Endometrial microvascular endothelial cells (primary cell): ENCODE measurements around the gene LHFPL2. TPM values are rescaled to one million over a fixed set of nuclear protein-coding genes. Genes with fewer than 3 reads are reported as not detected.

Experiments used
- in situ Hi-C: cut with HindIII; loops from 2 replicates; pipeline ENCODE4 v1.10.0; 2017; ENCODE audit warnings: low sequenced_read_pairs, low pct_unique_long_range_greater_than_20kb; ENCODE audit errors: inconsistent ontology term
- total RNA-seq: library from RNA; depleted of rRNA; stranded (reverse); fragments of >200 nt; gene quantifications from one replicate; pipeline ENCODE4 v1.2.3, GENCODE V29; 2015; ENCODE audit errors: inconsistent ontology term

Gene LHFPL2
- total RNA-seq, 1 donor from 2014 or later: 31.5 TPM

DNA sequence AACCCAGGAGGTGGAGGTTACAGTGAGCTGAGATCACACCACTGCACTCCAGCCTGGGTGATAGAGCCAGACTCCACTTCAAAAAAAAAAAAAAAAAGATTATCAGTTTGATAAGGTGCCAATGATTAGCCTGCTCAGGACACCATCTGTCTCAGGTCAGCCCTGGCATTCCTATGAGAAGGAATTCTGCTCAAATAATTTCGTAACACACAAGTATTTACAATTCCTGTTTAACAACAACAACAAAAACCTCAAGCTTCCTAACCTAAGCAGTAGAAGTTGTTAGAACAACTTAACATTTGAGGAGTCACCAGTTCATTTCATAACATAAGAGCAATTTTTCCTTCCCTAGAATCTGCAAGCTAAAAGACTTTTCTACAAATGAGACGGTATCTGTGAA is 85.0 kb downstream of the LHFPL2 start:
- in situ Hi-C loops: no loop called here

DNA sequence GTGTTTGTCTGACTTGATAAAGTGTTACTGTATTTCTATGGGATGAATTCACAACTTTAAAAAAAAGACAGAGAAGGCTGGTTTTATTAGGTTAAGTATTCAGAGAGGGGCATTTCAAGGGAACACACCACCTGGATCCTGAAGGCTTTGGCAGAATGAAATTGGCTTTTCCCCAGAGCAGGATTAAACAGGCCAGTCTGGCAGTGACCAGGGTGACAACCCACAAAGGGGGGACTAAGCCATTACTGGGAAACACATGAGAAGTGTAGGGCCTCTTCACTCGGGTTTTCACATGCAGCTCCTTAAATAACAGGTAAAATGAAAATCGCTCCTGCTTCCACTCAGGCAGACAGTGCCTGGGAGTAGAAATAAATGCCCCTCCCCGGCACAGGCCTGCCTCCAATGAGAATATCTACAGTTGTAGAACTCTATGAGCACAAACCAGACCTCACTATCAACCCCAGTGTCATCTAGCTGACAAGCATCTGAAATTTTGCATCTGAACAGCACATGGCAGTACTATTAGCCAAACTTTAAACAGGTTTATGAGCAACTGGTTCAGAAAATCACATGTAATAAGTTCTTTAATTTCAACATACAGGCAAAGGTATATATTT is 85.8 kb downstream of the LHFPL2 start:
- in situ Hi-C loops: no loop called here

DNA sequence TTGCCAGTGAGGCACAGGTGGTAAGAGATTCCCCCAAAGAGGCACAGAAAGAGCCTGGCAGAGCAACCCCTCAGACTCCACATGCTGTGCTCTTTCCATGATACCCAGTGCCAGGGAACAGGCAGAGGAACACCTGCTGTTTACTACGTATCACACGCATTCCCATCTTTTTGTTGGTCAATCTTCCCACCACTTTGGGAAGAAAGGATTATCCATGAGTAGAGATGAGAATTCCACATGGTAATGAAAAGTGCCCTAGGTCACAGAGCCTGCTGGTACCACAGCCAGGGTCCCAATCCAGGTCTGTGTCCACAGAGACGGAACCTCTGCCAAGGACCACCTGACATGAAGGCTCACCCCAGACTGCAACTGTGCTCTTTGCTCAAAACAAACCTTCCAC is 86.6 kb downstream of the LHFPL2 start:
- in situ Hi-C loops: no loop called here

DNA sequence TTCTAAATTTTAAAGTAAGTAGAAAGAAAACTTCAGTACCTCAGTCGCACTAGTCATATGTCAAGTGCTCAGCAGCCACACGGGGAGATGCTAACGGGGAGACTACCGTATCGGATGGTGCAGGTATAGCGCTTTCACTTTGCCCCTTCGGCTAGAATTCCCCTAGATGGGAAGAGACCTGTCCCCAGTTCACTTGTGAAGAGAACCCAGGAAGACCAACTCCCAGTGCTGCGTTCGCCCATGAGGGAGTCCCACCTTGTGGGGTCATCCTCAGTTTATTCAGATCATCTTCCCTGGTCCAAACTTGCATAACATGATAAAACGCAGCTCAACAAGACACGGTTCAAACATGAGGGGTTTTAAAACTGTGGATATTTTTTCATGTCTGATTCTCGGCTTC is 87.3 kb downstream of the LHFPL2 start:
- in situ Hi-C loops: no loop called here

DNA sequence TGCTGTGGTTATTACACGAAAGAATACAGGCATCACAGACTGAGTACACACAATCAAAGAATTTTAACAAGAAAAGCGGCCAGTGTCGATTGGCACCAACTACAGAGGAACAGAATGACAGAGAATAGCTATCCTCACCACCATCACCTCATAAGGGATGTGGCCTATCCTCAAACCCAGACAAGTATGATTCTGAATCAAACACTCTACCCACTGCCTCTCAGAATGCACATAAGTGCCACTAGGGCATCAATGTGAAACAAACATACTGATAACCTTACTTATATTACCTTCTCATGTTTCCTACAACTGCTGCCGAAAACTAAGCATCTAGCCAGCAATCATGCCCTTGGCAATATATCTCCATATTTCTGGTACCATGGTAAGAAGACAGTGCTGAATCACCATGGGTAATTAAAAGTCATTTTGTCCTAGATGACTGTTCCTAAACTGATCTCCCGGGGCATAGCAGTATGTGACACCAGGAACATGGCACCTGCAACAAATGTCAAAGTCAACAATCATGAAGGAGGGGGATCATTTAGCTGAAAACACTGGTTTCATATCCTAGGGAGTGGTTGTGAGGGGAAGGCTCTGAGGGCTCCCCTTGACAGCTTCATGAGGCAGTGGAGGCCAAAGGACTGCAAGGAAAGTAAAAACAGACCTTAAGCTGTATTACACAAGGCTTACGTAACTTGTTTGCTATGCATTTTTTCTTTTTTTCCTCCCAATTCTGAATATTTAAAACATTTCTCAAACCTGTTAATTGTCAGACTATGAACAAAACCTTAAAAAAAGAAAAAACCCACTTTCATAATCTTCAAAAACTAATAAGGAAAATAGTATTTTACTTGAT is 88.3 kb downstream of the LHFPL2 start:
- in situ Hi-C loops: no loop called here

DNA sequence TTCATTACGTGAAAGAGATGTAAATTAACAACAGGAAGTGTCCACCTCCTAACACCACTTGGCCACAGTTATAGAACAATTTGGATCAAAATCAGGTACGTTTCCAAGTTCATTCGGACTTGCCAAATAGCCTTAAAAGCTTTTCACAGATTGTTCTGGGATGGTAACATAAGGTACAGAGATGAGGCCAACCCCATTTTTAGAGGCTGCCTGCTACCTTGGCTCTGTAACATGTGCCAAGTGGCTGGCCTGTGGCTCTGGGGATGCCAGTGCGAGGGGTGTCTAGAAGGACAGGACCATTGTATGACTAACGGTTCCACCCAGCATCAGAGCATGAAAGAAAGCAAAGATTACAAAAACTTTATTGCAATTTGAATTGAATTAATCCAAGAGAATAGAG is 91.0 kb downstream of the LHFPL2 start:
- in situ Hi-C loops: no loop called here

DNA sequence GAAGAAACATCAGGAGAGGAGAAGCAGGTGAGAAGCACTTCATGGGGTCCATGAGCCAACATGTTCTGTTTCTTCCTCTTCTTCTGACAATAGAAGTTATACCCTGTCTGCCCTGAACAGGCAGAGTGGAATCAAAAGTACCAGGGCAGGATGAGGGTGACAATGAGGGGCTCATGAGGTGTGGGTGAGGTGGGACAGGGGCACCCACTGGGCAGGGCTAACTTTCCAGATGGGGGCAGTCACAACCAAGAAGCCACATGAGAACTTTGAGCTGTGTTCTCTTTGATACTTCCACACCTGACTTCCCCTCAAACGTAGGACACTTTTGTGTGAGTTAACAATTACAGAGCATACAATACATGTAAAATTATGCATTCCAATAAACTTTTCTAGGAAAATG is 92.7 kb downstream of the LHFPL2 start:
- in situ Hi-C loops: no loop called here

DNA sequence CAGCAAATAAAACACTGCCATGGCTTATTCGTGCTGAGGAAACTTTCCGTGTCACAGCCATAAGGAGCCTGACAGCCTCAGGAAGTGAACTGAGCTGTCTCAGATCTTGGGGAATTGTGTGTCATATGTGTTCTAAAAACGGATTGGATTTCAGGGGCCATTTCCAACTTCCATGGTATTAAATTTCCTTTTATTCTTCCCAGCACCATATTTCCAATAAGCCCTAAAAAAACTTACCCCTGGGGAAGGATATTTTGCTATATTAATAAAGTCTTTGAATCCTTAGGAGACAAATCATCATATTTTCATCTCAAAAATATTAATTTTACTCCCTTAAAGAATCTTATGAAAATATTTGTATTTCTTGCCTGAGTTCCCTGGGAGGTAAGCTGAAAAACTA is 93.9 kb downstream of the LHFPL2 start:
- in situ Hi-C loops: no loop called here

DNA sequence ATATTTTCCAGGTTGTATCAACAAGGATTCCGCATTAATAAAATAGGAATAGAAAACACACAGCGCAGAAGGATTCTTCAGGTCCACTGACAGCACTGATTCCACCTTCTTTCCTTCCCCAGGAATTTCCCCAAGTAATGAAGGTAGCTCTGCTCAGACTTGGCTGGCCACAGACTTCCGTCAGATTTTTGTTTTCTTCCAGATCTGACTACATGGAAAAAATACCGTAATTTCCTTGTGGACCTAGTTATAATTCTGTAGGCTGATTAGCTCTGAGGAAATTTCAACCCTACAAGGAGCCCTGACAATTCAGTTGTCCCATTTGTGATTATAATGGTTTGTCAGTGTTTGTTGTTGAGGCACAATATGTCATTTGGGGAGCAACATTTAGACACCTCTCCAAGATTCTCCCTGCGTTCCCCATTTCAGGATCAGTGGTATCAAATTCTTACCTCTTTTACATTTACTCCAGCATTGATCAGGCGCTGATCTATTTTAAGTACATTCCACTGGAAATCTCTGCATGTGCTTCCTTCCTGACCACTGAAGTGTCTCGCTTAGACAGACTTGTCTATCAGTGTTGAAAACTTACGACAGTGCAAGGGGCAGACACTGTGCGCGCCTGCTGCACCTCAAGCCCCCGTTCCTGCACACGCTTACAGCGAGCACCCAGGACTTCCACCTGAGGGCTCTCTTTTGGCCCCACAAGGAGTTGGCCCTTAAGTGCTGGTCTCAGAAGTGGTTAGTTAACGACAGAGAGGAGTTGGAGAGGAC is 94.8 kb downstream of the LHFPL2 start:
- in situ Hi-C loops: no loop called here

DNA sequence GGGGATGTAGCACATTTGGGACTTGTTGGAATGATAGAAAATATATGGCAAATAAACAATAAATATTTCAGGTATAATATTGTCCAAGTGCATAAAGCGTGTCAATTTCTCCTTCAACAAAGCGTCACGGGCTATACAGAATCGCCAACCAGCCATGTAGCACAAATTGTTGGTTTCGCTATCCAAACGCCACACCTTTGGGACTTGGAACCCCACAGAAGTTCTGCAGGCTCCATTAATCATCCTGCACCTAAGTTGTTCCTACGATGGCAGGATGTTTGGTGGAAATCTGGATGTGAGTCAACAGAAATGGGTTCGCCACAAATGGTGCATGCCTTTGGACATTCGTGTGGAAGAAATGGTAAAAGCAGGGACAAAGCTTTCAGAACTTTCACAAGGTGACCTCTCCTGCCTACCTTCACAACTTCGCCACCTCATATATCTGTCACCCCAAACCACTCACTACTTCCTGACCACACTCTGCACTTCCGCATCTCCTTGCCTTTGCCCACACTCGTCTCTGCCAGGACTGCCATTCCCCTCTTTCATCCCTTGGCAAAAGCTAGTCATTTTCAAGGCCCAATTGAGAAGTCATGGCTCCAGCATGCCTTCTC is 95.7 kb downstream of the LHFPL2 start:
- in situ Hi-C loops: no loop called here

DNA sequence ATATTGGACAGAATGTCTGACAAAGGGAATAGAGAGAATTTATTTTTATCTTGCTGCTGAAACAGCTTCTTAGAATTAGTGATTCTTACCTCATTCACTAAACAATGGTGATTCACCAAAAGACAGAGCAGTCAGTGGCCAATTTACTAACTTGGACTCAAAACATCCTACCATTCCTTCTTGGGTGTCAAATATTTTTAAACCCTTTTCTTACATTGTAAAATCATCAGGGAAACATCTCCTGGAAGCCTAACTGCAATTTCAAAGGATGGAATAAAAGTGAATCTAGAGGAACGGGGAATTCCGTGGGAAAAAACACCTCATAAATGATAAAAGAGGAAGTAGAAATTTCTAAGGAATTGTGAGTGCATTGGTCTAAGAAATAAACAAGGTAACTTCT is 97.7 kb downstream of the LHFPL2 start:
- in situ Hi-C loops: no loop called here

DNA sequence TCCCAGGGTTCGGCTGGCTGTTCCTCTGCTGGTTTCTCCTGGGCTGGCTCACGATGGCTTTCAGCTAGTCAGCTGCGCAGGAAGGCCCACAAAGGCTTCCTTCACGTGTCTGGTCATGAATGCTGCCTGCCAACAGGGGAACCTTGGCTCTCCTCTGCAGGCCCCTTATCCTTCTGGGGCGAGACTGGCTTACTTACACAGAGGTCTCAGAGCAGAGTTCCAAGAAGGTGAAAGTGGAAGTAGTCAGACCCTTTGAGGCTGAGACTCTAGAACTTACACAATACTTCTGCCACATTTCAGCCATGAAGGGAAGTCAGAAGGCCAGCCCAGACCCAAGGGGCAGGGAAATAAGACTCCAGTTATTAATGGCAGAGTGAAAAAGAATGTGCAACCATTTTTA is 99.5 kb downstream of the LHFPL2 start:
- in situ Hi-C loops: no loop called here

DNA sequence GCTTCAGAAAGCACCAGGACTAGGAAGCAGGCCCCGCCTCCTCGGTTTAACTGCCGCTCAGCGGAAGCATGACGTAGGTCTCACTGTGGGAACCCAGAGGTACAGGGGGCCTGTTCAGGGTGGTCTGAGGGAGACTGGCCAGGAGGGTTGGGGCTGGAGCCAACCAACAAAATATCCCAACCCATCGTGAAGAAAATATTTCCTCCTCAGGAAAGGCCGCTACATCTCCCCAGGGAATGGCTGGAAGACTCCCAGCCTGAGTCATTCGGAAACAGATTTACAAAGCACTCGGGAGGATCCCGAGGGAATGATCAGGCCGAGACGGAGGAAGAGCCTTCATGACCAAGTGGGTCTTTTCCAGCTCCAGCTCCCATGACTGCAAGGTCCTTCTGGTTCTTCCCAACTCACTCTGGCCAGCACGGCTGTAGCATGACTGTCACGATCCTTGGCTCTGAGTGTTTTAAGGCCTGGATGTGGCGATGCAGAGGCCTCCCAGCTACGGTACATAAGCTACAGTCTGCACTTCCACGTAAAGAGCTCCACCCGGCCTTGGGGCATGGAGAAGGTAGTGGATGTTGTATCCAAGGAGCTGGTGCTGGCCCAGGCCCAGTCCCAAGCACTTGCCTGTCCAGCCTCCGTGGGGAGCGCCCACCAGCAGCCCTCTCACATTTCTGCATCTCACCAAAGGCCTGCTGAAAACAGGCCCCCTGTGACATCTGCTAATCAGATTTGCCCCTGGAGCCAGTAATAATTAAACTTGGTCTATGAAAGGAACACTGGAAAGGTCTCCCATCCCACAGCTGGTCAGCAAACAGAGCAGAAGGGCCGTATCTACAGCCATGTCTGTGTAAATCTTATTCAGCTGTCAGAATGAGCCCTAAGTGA is 100.6 kb downstream of the LHFPL2 start:
- in situ Hi-C loops: no loop called here

DNA sequence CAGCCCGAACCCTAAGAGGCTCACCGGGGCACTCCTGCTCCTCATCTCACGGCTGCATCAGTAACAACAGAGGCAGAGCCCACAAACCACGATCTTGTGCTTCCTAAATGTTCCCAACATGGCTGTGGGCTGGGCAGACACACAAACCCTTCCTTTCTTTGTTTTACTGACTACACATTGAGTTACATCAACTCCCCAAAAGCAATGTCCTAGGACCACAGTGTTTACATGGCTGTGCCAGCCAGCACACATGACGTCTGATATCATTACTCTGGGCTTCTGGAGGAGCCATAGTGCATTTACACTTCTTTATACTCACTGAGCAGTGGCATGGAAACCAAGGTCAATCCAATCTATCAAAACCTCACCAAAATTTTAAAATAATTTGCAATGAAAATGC is 101.4 kb downstream of the LHFPL2 start:
- in situ Hi-C loops: no loop called here

DNA sequence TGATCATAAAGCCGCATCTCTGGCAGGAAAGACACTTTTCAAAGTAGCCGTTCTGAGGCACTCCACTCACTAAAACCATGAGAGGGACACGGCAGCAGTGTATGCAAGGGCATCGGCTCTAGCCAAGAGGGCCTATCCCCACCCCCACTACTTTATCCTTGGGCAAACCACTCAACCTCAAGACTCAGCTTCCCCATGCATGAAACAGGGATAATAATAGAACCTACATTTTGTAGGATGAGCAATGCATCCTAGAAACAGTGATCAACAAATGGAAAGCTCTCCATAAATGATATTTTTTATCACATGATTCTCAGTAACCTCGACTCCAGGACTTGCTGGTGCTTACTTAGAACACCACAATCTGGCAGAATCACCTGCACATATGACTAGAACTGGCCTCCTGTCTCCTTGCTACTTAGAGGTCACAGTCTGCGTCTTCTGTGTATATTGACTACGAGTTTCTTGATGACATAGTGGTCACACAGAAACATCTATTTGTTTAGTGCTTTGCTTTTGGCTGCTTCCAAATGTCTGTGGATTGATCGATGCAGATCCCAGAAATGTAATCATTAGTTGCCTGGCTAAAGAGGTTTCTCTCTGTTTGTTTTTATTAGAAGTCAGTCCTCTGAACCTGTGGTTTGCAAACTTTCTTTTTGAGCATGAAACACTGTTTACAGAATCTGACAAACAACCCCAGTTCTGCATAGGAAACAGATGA is 102.1 kb downstream of the LHFPL2 start:
- in situ Hi-C loops: no loop called here

DNA sequence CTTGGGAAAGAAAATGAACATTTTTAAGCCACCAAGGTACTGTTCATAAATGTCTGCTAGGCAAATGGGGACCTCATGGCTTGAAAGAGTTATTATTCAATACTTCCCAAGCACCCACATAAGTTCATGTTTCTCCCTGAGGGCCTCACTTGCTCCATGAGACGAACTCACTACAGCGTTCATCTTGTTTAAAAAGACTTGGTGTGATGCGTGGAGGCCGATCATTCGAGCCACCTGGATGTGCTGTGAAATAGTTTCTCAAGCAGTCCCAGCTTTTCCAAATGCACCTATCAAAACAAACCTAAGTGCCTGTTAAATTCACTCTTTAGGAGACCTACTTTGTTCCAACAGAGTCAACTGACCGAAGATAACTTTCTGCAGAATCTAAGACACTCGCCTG is 103.2 kb downstream of the LHFPL2 start:
- in situ Hi-C loops: no loop called here

DNA sequence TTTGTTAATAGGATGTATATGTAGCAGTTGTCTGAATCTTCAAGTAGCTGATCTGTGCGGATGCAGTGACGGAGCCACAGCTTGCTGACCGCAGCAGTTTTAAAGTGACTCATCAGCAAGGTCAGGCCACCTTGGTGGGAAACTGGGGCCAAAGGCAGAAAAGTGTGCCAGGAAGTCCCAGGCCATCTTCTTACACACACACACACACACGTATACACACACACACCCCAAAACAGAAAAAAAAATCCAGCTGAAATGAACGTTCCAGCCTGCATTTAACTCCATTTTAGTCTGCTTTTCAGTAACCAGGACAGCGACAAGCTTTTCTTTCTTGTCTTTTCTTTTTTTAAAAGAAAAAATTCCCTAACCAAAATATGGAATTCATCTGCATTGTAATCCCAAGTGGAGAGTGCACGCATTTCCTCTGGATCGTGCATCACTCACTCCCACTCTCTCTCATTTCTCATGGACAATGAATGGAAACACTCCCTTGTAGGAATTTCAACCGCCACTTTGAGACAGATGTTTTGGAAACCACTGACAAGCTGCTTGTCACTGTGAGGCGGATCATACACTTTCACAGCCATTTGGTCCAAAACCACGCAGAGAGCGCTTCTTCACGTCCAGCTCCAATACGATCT is 103.9 kb downstream of the LHFPL2 start:
- in situ Hi-C loops: loop anchor here (5.0 kb wide), 1 partner anchor 93 kb away; no protein-coding TSS in a partner anchor
